OCI-M2 (cell line): Measurements from ENCODE around the gene MBP.

ENCODE experiments used
- DNase-seq: peaks from one replicate; lab custom pipeline; 2025; ENCODE audit not compliant: unreplicated experiment; lab: John Stamatoyannopoulos, UW

The MBP gene

GRCh38 chr18:77013811-77014521 lies 118.6 kb downstream of the MBP start:
- no peak for DNase-seq

- no peak for DNase-seq
Observed at GRCh38 chr18:77012806-77013541, 119.6 kb downstream of the MBP start.

DNA sequence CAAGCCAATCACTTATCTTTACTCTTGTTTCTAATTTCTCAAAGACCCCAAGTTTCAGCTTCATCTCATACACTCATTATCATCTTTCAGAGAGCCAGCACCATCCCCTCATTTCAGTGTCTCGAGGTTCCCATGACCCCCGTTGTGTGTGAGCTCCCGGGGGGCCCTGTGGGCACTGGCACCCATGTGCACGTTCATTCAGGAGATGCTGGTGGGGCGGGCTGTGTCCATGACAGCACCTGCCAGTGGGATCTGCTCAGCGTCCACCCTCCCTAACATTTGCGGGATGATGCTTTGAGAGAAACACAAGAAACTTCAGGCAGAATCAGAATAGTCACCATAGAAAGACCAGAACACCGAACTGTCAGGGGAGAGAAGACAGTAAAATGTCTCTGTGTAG lies 120.5 kb downstream of the MBP start:
- no peak for DNase-seq

DNA sequence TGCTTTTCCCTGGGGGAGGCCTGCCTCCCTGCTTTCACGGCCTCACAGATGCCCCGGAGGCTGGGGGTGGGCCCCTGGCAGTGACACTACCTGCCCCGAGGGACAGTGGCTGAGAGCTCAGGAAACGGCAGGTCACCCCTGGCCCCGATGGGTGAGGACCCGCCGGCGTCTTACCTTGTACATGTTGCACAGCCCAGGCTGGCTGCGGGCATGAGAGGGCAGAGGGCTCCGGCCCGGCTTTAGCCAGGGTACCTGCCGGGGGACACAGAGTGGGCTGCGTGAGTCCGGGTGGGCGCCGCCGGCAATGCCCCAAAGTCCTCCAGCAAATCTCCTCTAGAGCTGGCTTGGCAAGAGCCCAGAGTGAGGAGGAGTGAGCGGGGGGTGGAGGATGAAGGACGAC lies 122.9 kb downstream of the MBP start:
- no peak for DNase-seq

DNA sequence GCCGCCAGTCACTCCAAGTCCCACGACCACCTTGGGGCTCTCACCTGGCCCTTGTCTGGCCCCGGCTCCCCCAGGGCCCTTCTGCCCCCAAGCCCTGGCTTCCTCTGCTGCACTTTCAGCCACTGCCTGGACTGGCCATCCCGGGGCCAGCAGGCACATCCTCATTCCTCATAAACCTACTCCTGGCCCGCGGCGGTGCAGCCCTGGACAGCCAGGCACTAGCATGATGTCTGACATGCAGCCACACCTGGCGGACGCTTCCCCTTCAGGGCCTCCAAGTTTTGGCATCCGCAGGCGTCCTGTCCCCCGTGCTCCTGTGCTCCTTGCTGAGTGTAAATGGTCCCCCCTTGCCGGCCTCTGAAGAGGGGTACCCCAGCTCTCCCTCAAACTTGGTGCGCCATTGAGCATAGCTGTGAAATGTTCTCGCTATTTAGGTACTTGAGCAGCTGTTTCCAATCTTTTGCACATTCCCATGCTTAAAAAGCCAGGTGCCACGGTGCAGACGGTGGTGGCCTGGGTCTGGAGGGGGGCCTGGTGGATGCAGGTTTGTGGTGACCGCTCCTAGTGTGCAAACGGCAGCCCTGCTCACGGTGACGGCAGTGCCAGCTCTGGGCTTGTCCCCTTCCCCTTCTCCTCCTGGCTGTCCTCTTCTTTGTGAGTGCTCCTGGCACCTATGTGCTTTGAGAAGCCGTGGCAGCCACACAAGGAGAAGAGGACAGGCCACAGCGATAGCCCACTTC lies 123.8 kb downstream of the MBP start:
- no peak for DNase-seq

DNA sequence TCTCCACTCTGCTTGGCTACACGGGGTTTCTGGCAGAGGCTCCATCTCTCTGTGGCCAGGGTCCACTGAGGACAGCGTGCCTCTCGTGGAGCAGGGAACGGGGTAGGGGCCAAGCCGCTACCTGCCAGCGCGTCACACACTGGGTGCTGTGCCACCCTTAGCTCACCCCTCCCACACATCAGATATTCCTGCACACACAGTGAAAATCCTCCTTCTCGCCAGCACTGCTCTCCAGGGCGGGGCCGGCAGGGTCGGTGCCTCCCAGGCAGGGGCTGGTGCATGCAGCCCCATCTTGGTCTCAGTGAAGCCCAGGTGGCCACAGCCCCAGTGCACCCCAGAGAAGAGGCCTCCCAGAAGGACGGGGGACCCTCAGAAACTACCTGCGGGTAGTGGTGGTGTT lies 124.6 kb downstream of the MBP start:
- DNase-seq: no peak

- DNase-seq: no peak
Observed at GRCh38 chr18:77007251-77007650, 125.3 kb downstream of the MBP start.

- DNase-seq: no peak
Observed at GRCh38 chr18:77006305-77007175, 126.0 kb downstream of the MBP start.

DNA sequence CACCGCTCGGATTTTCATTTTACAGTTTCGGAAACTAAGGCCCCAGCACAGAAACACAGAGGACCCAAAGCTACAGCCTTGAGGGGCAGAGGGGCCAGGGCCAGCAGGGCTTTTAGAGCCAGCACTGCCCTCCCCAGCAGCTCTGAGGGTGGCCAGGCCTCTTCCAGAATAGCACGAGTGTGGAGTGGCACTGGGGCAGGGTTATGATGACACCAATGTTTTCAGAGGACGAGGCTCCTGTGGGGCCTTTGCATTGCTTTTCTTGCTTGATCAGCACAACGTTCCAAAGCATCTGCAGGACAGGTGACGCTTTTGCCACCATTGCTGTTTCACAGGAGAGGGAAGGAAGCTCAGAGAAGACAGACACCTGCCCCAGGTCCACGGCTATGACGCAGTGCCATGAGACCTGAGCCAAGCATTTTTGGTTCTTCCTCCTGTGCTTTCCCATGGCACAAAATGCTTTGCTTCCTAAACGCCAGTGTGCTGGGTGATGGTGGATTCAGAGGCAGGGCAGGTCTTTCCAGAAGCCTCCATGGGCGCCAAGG lies 126.9 kb downstream of the MBP start:
- DNase-seq: no peak

DNA sequence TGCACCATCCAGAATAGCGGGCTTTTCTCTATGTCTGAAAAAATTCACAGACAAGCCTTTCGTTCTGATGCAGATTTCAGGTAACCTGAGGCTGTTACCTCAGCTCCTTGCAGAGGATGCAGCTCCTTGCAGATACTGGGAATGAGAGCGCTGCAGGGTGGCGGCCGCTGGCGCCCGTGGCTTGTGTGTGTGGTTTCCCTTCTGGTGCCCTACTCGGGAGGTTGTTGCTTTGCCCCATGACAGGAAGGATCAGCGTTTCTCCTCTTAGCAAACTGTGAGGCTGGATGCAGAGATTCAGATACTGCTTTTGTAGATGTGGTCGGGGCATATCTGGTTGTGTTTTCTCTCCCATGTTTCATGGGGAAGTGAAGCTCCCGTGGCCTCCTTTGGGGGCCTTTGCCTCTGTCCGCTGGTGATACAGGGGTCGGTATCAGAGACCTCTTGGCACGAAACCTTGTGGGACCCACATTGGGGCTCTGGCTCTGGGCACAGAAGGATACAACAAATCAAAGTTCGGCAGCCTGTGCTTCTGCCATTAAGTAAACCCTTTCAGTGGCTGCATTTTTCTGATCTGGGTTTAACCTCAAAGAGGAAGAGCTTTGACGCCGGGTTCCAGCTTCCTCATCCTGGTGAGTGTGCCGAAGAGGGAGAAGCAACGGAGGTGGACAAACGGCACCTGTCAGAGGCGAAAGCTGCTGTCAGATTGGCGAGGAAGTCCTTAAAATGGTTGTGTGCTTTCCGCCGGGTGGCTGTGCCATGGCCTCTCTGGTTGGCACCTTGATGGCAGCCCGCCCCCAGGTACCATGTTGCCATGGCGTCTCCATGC lies 127.8 kb downstream of the MBP start:
- DNase-seq: no peak

DNA sequence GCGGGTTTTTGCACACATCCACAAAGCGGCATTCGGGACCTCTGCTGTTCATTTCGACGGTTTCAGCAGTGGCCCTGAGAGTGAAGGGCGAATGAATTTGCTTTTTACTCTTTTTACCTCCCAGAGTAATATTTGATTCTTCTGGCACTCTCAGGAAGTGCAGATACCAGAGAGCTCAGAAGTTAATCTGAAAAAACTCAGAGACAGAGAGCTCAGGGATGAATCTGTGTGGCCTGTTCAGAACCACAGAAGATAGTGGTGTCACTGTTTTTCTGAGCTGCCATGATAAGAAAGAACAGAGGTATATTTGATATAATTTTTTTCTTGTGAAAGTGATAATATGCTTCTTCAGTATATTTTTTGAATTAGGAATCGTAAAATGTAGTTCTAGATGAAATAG lies 129.3 kb downstream of the MBP start:
- DNase-seq: no peak

DNA sequence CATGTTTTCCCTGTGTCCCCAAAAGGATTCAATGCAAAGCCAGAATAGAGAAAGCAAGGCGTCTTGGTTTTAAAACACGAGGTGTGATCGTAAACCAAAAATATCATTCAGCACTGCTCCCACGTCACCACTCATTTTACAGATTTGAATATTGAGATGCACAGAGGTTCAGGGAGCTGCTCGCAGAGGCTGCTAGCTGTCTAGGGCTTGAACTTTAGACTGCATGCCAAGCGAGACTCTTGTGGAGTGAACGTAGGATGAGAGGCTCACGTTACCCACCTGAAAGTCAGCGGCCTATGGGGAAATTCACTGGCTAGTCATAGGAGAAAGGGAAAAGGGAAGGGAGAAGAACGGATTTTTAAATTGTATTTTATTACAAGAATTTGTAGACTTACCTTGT lies 130.1 kb downstream of the MBP start:
- no peak for DNase-seq

GRCh38 chr18:77001979-77002378 lies 130.6 kb downstream of the MBP start:
- no peak for DNase-seq

GRCh38 chr18:77001041-77001440 lies 131.5 kb downstream of the MBP start:
- no peak for DNase-seq

DNA sequence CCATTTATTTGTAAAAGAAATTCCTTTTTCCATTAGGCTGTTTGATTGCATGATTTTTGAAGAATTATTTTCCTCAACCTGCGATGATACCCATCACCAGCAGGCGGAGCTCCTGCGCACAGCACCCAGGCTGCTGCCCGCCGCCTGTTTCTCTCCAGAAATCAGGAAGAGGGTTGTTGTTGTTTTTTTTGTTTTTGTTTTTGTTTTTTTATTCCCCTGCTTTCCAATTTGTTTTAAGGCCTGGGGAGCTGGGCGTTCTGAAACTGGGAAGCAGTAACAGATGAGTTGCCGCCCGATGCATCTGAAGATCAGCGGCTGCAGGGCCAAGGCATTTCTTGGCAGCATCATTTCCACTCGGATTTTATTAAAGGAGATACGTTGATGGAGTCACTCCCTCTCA lies 132.1 kb downstream of the MBP start:
- DNase-seq: no peak

DNA sequence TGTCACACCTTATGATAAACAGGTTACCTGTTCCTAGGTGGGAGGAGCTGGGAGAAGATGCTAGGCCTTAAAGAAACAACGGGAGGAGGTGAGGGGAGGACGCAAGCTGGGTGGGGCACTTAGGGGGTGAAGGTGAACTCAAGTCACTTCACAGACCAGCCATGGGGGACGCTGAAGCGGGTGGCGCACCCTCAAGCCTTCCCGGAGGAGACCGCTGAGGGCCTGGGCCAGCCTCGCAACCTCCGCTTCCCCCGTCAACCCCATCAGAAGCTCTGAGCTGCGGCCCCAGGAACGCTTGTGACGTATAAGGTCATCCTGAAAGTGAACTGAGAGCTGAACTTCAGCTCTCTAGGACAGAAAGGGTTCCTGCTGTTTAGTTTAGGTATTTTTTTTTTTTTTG lies 133.5 kb downstream of the MBP start:
- no peak for DNase-seq

DNA sequence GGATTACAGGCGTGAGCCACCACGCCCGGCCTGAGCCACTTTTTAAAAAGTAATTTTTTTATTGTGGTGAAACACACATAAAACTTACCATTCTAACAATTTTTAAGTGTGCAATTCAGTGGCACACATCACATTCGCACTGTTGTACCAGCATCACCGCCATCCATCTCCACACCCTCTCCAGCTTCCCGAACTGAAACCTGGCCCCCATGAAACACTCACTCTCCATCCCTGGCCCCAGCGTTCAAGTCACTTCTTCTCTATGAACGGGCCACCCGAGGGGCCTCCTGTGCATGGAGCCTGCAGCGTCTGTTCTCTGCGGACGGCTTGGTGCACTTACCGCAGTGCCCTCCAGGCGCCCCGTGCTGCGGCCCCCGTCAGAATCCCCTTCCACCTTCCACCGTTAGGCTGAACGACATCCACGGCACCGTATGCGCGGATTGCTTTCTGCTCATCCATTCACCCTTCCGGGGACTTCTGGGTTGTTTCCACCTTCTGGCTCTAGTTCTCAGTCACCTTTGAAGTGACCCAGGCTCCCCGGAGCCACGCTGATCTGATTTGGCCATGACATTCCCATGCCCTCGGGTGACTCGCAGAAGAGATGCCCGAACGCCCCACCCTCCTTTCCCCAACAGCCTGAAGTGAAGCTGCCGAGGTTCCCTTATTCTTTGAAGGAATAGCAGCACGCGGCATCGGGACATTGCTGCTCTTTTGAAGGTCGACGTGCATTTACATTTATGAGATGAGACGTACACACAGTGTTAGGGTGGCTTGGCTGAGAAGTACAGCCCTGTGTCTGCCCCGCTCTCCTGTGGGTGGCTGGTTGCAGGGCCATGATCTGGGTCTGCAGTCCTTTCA lies 134.4 kb downstream of the MBP start:
- no peak for DNase-seq

DNA sequence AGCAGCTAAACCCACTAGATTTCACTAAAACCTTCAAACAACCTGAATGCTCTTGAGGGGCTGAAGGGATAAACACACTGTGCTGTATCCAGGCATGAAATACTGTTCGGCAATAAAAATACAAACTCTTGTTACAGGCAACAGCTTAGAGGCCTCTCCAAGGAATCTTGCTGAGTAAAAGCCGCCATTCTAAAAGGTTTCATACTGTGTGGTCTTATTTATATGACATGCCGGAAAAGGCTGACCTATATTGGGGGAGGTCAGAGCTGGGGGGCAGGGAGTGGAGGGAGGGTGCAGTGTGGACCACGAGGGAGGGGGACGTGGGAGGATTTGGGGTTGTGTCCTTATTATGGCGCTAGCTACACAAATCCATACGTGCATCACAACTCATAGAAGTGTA lies 136.2 kb downstream of the MBP start:
- DNase-seq: no peak

- DNase-seq: no peak
Observed at GRCh38 chr18:76995896-76996295, 136.7 kb downstream of the MBP start.
